Fibroblast of lung (primary cell): Measurements from ENCODE around the gene TGFB1I1. TPM values are rescaled to one million over a fixed set of nuclear protein-coding genes. Genes with fewer than 3 reads are reported as not detected.

Experiments used
- DNase-seq, 2 donors: peaks; one replicate each; pipeline versions ENCODE4 v3.0.0 to v3.0.0-alpha.2; 2010; ENCODE audit warnings: low read depth in 2 of 2
- H2AFZ ChIP-seq: 2 replicates; pipeline ENCODE4 v1.5.1; 2012; ENCODE audit warnings: low read length, control low read depth, inconsistent platforms
- H3K27ac ChIP-seq: 2 replicates; pipeline ENCODE4 v1.5.1; 2011; ENCODE audit warnings: low read length, control low read depth; ENCODE audit not compliant: insufficient read depth
- H3K27me3 ChIP-seq: 2 replicates; pipeline ENCODE4 v1.5.1; 2011; ENCODE audit warnings: mild to moderate bottlenecking, low read length; ENCODE audit not compliant: control insufficient read depth, insufficient read depth
- H3K36me3 ChIP-seq: 2 replicates; pipeline ENCODE4 v1.5.1; 2011; ENCODE audit warnings: low read length; ENCODE audit not compliant: control insufficient read depth, insufficient read depth
- H3K4me1 ChIP-seq: 2 replicates; pipeline ENCODE4 v1.5.1; 2011; ENCODE audit warnings: low read length; ENCODE audit not compliant: control insufficient read depth, insufficient read depth; ENCODE audit errors: extremely low read depth
- H3K4me2 ChIP-seq: 2 replicates; pipeline ENCODE4 v1.5.1; 2011; ENCODE audit warnings: low read length, control low read depth; ENCODE audit not compliant: insufficient read depth; ENCODE audit errors: extremely low read depth
- H3K4me3 ChIP-seq, 4 experiments: fragments of 200-600 bp in 1 of 4; sonication (generic) in 1 of 4; replicated peaks in 1 of 4; 2 replicates each; pipeline ENCODE4 v1.5.1; 2011 to 2016; ENCODE audit warnings: low read length in 4 of 4, low read depth in 3 of 4, mild to moderate bottlenecking in 3 of 4, control low read depth in 2 of 4, inconsistent platforms in 1 of 4, mixed read lengths in 1 of 4; ENCODE audit not compliant: insufficient read depth in 1 of 4; ENCODE audit errors: control extremely low read depth in 1 of 4
- H3K79me2 ChIP-seq: 2 replicates; pipeline ENCODE4 v1.5.1; 2012; ENCODE audit warnings: mild to moderate bottlenecking, low read length, inconsistent platforms; ENCODE audit not compliant: control insufficient read depth, insufficient read depth
- H3K9ac ChIP-seq: 2 replicates; pipeline ENCODE4 v1.5.1; 2011; ENCODE audit warnings: mild to moderate bottlenecking, low read length, control low read depth; ENCODE audit not compliant: insufficient read depth
- H3K9me3 ChIP-seq: 2 replicates; pipeline ENCODE4 v1.5.1; 2012; ENCODE audit warnings: low read depth, low read length; ENCODE audit not compliant: control insufficient read depth, insufficient read depth
- H4K20me1 ChIP-seq: 2 replicates; pipeline ENCODE4 v1.5.1; 2011; ENCODE audit warnings: low read length; ENCODE audit not compliant: control insufficient read depth, insufficient read depth; ENCODE audit errors: extremely low read depth
- CTCF ChIP-seq, 2 donors: IDR thresholded peaks in 1 of 2; conservative IDR thresholded peaks in 1 of 2; 1 replicate in 1 of 2; 2 replicates in 1 of 2; pipeline ENCODE4 v1.5.1; 2011 to 2012; ENCODE audit warnings: low read length in 2 of 2, control low read depth in 1 of 2, inconsistent platforms in 1 of 2, low read depth in 1 of 2, mild to moderate bottlenecking in 1 of 2
- EZH2 ChIP-seq: IDR thresholded peaks from 2 replicates; pipeline ENCODE4 v1.5.1; 2012; ENCODE audit warnings: low read length, control low read depth, mild to moderate bottlenecking; ENCODE audit errors: missing control alignments
- polyA plus RNA-seq, 2 donors: library from polyadenylated mRNA; depleted of rRNA in 1 of 2; stranded (reverse) in 1 of 2; unstranded in 1 of 2; fragments of >200 nt; gene quantifications; 2 replicates each; pipeline ENCODE4 v1.2.1, GENCODE V29; 2011 to 2012; ENCODE audit warnings: missing spikeins in 1 of 2
- total RNA-seq: library from RNA; depleted of rRNA; stranded (reverse); fragments of >200 nt; gene quantifications from 2 replicates; pipeline ENCODE4 v1.2.1, GENCODE V29; 2014

Gene TGFB1I1
- total and polyA plus RNA-seq, 2 donors (not counting 1 experiment from before 2014, with no cell fraction given), result 46.9 to 94.3 TPM

- H4K20me1 ChIP-seq, result no peaks in the 10 kb centered on the region
- peaks cover 22% of the 10 kb centered on the region for H3K36me3 ChIP-seq
- no peak overlapping the region for H3K4me3 ChIP-seq
- H3K9ac ChIP-seq, result no peak overlapping the region
- H3K9me3 ChIP-seq, result no peaks in the 10 kb centered on the region
- H3K79me2 ChIP-seq, result peaks cover 13% of the 10 kb centered on the region
- no peak overlapping the region for H3K27ac ChIP-seq
- H3K27me3 ChIP-seq, result no peaks in the 10 kb centered on the region
- H3K4me2 ChIP-seq, result no peak overlapping the region
- no peak for DNase-seq
- H3K4me1 ChIP-seq, result peaks cover 8% of the 10 kb centered on the region
- H2AFZ ChIP-seq, result no peak overlapping the region
- TF ChIP-seq CTCF (conservative IDR thresholded peaks at IDR 0.05 in 1 of 2, IDR thresholded peaks at IDR 0.05 in 1 of 2; ENCODE audit: low read depth in 1 of 2, low read length in 2 of 2), result no peak
- no peak for TF ChIP-seq EZH2
Measured at GRCh38 chr16:31461921-31462804, 9.8 kb upstream of the TGFB1I1 start.

- H4K20me1 ChIP-seq, result no peaks in the 10 kb centered on the region
- peaks cover 22% of the 10 kb centered on the region for H3K36me3 ChIP-seq
- no peak overlapping the region for H3K4me3 ChIP-seq
- peaks cover 5% of the 10 kb centered on the region for H3K4me1 ChIP-seq
- H3K9ac ChIP-seq, result no peak overlapping the region
- no peaks in the 10 kb centered on the region for H3K79me2 ChIP-seq
- DNase-seq, result no peak
- H3K27me3 ChIP-seq, result no peaks in the 10 kb centered on the region
- no peak overlapping the region for H3K4me2 ChIP-seq
- H3K9me3 ChIP-seq, result no peaks in the 10 kb centered on the region
- no peak overlapping the region for H3K27ac ChIP-seq
- TF ChIP-seq EZH2, result no peak
- TF ChIP-seq CTCF (conservative IDR thresholded peaks at IDR 0.05 in 1 of 2, IDR thresholded peaks at IDR 0.05 in 1 of 2; ENCODE audit: low read depth in 1 of 2, low read length in 2 of 2), result no peak
- H2AFZ ChIP-seq, result no peak overlapping the region
Measured at GRCh38 chr16:31464348-31464769, 7.6 kb upstream of the TGFB1I1 start.

GRCh38 chr16:31464781-31465260, 7.1 kb upstream of the TGFB1I1 start:
- Histone ChIP-seq H3K4me3 (no peak overlapping the region), H3K4me2 (no peak overlapping the region)

More at GRCh38 chr16:31464781-31465260, 7.1 kb upstream of the TGFB1I1 start:
- Histone ChIP-seq H2AFZ (no peak overlapping the region), H3K9me3 (no peaks in the 10 kb centered on the region), H3K27ac (no peak overlapping the region), H3K9ac (no peak overlapping the region), H4K20me1 (no peaks in the 10 kb centered on the region), H3K36me3 (peaks cover 22% of the 10 kb centered on the region), H3K27me3 (no peaks in the 10 kb centered on the region), H3K79me2 (no peaks in the 10 kb centered on the region), H3K4me1 (peaks cover 5% of the 10 kb centered on the region)
- no peak for TF ChIP-seq CTCF (conservative IDR thresholded peaks at IDR 0.05 in 1 of 2, IDR thresholded peaks at IDR 0.05 in 1 of 2; ENCODE audit: low read depth in 1 of 2, low read length in 2 of 2)
- no peak for TF ChIP-seq EZH2
- DNase-seq, result no peak
